ENCODE measurements around the gene DLGAP1.

GRCh38 chr18:4292696-4293095, 162.4 kb downstream of the DLGAP1 start:
- no peak for TF ChIP-seq POLR2A (IDR thresholded peaks at IDR 0.05; ENCODE audit: borderline replicate concordance, extremely low read depth, insufficient read depth, insufficient read length)
- TF ChIP-seq ZNF274 (IDR thresholded peaks at IDR 0.05; ENCODE audit: low read depth, low read length), result no peak
- no peak for TF ChIP-seq CTCF (IDR thresholded peaks at IDR 0.05 in 2 of 3, conservative IDR thresholded peaks at IDR 0.05 in 1 of 3; ENCODE audit: borderline replicate concordance in 1 of 3, insufficient read depth in 1 of 3, low read depth in 2 of 3, low read length in 2 of 3)
- TF ChIP-seq EZH2 (IDR thresholded peaks at IDR 0.05), result no peak
- no peak for TF ChIP-seq FOSL1 (IDR thresholded peaks at IDR 0.05; ENCODE audit: low read depth)
- TF ChIP-seq ATF3 (IDR thresholded peaks at IDR 0.05), result no peak
- TF ChIP-seq CEBPB (IDR thresholded peaks at IDR 0.05; ENCODE audit: low read depth), result no peak
- no peak for TF ChIP-seq SIN3A (IDR thresholded peaks at IDR 0.05; ENCODE audit: low read depth)
- TF ChIP-seq EZH2phosphoT487 (IDR thresholded peaks at IDR 0.05; ENCODE audit: borderline replicate concordance), result no peak
- no peak for TF ChIP-seq POLR2AphosphoS5 (IDR thresholded peaks at IDR 0.05; ENCODE audit: low read depth, low read length)

All from HCT116 (cell line).